H1 (cell line): ENCODE data around the gene PTPRT.

ENCODE experiments used
- EZH2 ChIP-seq: fragments of 200-600 bp; sonication (generic); IDR thresholded peaks from 2 replicates; pipeline ENCODE4 v1.7.1; 2012; ENCODE audit warnings: low read depth, mild to moderate bottlenecking, moderate library complexity, low read length, inconsistent platforms; ENCODE audit not compliant: severe bottlenecking
- JUN ChIP-seq: IDR thresholded peaks from 2 replicates; pipeline ENCODE4 v1.6.1; 2011; ENCODE audit warnings: low read depth, mild to moderate bottlenecking, improper control_type of control experiment, low read length
- PHF8 ChIP-seq: fragments of 200-600 bp; sonication (generic); conservative IDR thresholded peaks from 2 replicates; pipeline ENCODE4 v1.7.1; 2012; ENCODE audit warnings: low read depth, mild to moderate bottlenecking, inconsistent platforms, low read length, moderate library complexity
- POLR2A ChIP-seq, 2 experiments: IDR thresholded peaks; 1 replicate in 1 of 2; 2 replicates in 1 of 2; pipeline ENCODE4 v1.6.1; 2011; ENCODE audit warnings: low read depth in 2 of 2, low read length in 2 of 2, mild to moderate bottlenecking in 2 of 2; ENCODE audit errors: control extremely low read depth in 1 of 2
- TAF1 ChIP-seq: IDR thresholded peaks from 2 replicates; pipeline ENCODE4 v1.6.1; 2011; ENCODE audit warnings: mild to moderate bottlenecking, low read depth, low read length
- TF ChIP-seq, protein P1 (sequence below), 3 experiments: IDR thresholded peaks; 1 replicate in 2 of 3; 2 replicates in 1 of 3; pipeline versions ENCODE4 v1.5.1 to v1.6.1; 2011; ENCODE audit warnings: low read length in 3 of 3, mild to moderate bottlenecking in 3 of 3, inconsistent platforms in 2 of 3, low read depth in 1 of 3, moderate library complexity in 1 of 3; ENCODE audit not compliant: insufficient read depth in 1 of 3; ENCODE audit errors: control extremely low read depth in 1 of 3

DNA sequence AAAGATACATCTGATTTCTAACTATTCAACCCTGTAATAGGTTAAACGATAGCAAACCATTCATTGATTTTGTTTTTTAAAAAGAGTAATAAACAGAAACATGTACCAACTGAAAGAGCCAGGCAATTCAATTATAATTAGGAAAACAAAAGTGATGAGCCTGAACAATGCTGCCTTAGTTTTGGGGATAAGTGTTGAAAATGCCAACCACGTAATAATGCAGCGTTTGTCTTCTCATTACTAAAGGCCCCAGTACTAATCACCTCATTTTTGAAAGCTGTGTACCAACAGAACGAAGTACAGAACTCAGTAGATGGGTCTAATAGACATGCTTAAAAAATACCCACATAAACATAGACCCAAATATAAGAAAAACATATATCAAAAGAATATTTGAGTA, 907.9 kb downstream of the PTPRT start:
- no peak for TF ChIP-seq EZH2
- TF ChIP-seq, protein P1, sequence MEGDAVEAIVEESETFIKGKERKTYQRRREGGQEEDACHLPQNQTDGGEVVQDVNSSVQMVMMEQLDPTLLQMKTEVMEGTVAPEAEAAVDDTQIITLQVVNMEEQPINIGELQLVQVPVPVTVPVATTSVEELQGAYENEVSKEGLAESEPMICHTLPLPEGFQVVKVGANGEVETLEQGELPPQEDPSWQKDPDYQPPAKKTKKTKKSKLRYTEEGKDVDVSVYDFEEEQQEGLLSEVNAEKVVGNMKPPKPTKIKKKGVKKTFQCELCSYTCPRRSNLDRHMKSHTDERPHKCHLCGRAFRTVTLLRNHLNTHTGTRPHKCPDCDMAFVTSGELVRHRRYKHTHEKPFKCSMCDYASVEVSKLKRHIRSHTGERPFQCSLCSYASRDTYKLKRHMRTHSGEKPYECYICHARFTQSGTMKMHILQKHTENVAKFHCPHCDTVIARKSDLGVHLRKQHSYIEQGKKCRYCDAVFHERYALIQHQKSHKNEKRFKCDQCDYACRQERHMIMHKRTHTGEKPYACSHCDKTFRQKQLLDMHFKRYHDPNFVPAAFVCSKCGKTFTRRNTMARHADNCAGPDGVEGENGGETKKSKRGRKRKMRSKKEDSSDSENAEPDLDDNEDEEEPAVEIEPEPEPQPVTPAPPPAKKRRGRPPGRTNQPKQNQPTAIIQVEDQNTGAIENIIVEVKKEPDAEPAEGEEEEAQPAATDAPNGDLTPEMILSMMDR (IDR thresholded peaks at IDR 0.05; ENCODE audit: control extremely low read depth in 1 of 3, insufficient read depth in 1 of 3, low read depth in 1 of 3, low read length in 3 of 3): no peak
- no peak for TF ChIP-seq PHF8
- TF ChIP-seq POLR2A (IDR thresholded peaks at IDR 0.05; ENCODE audit: control extremely low read depth in 1 of 2, low read depth in 2 of 2, low read length in 2 of 2): no peak
- no peak for TF ChIP-seq JUN
- no peak for TF ChIP-seq TAF1
